ENCODE results near the gene TRPM2.

Gene TRPM2

DNA sequence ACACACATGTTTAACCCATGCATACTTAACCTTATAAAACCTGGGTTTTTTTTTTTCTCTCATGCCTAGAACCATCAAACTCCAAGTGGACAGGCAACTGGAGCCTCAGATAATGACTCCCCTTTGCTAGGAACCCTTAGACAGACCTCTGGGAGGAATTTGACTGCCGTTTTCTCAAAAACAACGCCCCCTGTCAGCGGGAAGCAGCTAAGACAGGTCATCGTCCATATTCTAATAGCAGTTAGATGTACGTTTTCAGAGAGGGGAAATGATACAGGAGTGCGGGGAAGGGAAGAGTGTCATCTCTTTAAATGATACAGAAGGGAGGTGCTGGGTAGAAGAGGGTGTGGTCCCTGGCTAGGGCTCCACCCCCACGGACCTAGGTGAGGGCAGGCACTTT lies 136.5 kb downstream of the TRPM2 start:
- DNase-seq, result no peak

DNA sequence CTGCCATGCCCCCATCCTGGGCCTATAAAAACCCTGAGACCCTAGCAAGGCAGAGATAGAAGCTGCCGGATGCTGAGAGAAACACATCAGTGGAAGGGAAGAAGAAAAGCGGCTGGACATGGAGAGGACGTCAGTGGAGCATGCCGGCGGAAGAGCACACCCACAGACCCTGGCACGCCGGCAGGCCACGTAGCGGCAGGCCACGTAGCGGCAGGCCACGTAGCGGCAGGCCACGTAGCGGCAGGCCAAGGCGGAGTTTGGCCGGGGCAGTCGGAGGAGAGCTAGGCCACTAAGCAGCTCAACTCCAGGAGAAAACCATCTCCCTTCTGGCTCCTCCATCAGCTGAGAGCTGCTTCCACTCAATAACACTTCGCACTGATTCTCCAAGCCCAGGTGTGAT lies 137.0 kb downstream of the TRPM2 start:
- no peak for DNase-seq

GRCh38 chr21:44490816-44491215 lies 137.4 kb downstream of the TRPM2 start:
- DNase-seq, result no peak
